GM21528 (cell line): ENCODE measurements around the gene DCTD.

ENCODE experiments used
- ATAC-seq: cut with Tn5 transposase; IDR thresholded peaks from one replicate; pipeline ENCODE4 v1.9.1; 2021; ENCODE audit warnings: mild to moderate bottlenecking, moderate library complexity; ENCODE audit not compliant: unreplicated experiment, low FRiP score

Gene DCTD

DNA sequence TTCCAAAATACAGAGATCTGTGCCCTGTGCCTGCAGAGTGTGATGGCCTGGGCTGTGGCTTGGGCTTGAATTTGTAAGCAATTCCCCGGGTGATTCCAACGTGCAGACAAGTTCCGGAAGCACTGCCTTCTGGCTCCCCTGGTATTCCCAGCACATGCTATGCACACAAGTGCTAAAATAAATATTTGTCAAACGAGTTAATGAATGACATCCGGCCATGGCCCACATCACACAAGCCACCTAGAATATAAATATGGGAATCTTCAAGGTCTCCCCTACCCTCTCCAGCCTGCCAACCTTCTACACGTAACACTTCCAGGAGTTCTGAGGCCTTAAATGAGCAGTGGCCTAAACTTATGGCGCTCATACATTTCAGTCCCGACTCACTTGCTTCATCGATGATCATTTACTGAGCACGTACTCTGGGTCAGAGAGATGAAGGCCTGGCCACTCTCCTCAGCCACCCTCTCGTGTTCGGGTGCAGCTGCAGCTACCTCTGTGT, 21.3 kb downstream of the DCTD start:
- ATAC-seq, result no peak

DNA sequence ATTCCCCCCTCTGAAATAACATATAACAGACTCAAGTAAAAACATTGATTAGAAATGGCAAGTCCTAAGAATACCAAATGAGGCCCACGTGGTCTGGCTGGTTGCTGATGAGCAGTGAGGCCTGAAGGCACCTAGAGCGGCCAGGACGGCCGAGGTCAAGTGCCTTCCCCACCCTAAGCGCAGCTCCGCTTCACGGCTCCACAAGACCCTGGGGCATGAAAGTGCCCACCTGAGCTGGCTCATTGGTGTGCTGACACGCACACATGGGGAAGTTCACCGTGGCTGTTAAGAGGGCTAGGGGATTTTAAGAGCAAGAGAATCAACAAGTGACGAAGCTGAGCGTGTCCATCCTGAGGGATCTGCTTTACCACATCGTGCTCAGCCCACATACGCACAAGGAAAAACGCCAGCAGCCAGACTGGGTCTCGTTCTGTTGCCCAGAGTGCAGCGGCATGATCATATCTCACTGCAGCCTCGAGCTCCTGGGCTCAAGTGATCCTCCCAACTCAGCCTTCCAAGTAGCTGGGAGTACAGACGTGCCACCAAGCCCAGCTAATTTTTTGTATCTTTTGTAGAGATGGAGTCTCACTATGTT, 22.4 kb downstream of the DCTD start:
- ATAC-seq, result no peak

DNA sequence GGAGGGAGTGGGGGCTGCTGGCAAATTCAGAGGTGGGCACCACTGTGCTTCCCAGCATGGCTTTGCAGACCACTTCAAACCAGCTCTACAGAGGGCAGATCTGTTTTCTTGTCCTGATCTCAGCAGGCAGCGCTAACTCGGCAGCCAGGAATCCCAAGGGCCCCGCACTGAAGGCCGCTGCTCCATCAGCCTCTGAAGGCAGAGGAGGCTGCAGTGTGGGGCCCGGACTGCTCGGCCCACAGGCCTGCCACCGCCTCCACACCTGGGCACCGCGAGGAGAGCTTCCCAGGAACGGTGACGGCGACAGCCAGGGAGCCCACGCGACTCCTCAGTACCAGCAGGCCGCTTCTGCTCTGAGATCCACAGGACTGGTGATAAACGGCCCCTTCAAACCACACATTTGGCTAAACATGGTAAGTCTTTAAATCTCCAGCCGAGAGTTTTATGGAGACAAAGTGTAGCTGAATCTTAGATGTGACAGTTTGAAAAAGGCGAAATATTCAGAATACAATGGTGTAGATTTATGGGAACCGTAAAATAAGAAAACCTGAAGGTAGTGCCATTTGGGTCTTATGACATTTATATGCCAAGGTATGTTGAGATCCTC, 23.6 kb downstream of the DCTD start:
- no peak for ATAC-seq

DNA sequence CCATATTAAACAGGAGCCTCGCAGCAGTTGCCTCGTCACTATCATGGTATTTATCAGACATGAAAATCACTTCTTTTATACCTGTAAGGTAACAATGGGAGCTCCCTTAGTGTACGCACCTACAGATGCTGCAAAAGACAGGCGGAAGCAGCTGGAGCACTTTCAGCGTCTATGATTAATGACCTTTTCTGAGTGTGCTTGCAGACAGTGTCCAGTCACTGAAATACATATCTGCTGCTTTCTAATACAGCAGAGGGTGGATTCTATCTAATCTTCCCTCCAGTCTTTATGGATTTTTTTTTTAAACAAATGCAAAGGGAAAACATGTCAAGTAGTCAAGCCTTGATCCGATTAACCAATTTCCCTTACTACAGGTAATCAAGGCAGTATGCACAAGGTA, 24.1 kb downstream of the DCTD start:
- ATAC-seq, result no peak

DNA sequence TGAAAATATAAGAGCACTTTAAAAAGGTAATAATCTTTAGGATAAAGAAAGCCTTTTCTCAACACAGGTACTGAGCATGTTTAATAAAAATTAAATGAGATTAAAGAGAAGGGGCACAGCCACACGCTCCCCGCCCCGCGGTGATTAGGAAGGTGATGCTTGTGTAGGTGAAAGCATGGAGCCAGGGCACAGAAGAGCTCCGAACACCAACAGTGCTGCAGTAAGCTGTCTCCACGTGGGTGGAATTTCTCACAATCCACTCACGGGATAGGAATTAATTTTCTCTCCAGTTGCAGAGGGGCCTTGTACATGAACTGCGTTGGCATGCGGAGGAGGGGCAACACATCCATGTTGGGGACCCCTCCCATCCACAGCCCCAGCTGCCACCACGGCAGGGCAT, 27.0 kb downstream of the DCTD start:
- ATAC-seq, result no peak

DNA sequence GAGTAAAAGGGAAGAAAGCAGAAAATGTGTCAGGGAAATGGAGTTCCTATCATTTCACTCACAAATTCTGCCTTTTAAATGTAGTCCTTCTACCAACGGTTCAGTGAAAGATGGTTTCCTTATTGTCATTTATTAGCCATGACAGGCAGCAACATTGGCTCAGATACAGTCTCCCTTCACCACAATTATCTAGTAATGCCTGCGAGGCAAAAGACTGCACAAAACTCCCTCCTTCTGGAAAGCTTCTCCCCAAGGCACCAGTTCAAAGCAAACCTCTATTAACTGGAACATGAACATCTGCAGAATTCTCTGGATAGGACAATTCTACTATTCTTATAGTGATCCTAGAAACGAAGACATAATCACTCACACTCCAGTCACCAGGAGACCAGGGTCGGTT, 28.3 kb downstream of the DCTD start:
- ATAC-seq, result no peak

DNA sequence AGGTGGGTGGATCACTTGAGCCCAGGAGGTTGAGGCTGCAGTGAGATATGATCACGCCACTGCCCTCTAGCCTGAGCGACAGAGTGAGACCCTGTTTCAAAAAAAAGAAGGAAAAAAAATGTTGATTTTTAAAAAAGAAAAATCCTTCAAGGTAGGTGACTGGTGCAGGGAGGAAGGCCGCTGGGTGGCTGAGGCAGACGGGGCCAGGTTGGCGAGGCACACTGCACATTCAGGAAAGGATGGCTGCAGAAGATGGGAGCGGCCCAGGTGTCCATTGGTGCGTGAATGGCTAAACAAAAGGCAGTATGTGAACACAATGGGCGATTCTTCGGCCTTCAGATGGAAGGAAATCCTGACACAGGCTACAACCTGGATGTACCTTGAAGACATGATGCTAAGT, 30.4 kb downstream of the DCTD start:
- no peak for ATAC-seq

DNA sequence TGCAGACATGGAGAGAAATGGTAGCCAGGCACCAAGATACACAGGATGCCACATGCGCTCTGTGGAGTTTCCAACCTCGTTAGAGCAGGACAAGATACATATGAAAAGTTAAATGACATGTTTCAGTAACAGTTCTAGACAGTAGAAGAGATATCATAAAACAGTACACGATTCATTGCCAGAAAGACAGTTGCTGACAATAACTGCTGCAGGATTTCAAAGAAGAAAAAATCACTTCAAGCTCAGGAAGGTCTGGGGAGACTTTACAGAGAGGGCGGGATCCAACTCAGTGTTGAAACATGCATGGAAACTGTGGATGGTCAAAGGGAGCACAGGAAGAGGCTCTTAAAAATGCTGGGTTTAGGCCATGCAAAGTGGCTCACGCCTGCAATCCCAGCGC, 31.0 kb downstream of the DCTD start:
- ATAC-seq, result no peak

DNA sequence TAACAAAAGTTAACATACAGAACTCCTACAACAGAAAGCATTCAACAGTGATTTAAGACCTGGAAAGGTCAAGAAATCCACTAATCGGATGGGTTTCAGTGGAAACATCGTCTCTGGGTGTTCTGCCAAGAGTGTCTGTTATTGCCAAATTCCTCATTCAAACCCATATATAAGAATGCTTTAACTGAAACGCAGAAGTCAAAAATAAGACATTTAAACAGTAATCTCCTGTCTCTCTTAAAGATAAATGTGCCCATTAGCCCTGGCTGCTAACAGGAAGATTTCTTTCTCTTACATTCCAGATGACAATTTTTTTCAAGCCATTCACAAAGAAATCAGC, 31.5 kb downstream of the DCTD start:
- ATAC-seq, result no peak

DNA sequence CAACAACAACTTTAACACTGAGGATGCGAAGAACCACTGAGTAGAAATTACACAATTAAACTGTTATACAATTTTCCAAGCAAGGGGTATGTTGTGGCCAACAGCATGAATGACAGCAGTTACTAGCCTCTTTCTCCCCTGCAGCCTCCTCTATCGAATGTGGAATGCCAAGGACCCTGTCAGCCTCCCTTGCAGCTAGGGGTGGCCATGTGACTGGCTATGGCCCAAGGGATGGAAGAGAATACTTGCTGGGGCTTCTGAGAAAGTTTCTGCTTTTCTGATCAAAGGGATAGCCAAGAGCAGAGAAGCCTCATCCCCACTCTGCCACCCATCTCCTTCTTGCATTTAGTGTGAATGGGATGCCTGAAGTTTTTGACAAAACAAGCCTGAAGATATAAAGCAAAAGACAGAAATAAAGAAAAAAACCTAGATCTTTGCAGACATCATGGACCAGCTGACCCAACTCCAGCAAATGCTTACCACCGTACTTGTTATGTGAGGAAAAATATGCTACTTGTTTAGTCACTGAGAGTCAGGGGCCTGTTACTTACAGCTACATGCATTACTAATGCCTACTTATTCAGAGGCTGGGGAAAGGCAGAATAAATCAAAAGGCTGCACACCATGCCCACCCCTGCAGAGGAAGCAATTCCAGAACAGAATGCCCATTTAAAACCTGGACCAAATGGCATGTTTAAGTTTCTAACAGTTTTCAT, 32.0 kb downstream of the DCTD start:
- ATAC-seq, result no peak

DNA sequence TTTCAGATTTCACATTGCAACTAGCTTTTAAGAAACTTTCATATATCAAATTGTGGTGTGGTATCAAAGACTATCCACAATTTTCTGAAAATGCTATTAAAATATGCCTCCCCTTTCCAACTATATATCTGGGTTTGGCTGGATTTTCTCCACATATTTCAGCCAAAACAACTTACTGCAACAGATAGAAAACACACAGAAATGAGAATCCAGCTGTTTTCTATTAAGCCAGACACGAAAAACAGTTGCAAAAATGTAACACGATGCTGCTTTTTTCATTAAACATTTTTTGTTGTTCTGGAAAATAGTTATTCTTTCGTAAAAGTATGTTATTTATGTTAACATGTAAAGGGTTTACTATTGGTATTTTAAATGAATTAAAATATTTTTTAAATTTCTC, 33.1 kb downstream of the DCTD start:
- no peak for ATAC-seq

DNA sequence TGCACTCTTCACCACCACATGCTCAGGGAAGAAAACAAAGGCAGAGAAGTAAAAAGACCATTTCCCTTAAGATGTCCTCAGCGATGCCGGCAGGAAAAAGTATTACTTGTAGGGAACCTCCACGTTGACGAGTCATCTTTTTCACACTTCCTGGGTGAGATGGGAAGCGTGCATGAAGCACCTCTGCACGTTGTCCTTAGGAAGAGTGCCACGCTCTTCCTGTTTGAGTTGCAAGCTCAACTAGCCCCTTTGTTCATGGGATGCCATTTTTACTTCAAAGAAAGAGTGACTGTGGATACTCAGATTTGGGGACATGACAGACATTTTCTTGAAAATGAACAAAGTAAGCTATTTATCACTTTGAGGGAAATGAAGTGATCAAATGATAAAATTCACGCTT, 33.8 kb downstream of the DCTD start:
- ATAC-seq, result no peak

DNA sequence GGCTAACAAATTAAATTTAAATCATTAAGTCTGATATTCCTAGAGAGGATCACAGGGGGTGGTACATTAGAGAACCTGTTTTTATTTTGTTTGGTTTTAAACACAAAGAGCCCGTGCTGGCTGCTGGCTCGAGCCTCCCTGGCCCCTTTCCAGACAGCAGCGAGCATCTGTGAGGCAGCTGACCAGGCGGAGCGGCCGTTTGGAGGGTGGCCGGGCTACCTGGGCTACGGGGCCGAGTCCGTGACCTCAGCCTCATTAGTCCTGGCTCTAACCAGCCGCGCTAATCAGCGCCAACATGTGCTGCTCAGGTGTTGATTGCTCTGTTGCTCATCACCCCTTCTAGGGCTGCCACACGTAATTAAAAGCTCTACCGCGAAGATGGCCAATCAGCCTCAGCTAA, 35.3 kb downstream of the DCTD start:
- ATAC-seq, result no peak

DNA sequence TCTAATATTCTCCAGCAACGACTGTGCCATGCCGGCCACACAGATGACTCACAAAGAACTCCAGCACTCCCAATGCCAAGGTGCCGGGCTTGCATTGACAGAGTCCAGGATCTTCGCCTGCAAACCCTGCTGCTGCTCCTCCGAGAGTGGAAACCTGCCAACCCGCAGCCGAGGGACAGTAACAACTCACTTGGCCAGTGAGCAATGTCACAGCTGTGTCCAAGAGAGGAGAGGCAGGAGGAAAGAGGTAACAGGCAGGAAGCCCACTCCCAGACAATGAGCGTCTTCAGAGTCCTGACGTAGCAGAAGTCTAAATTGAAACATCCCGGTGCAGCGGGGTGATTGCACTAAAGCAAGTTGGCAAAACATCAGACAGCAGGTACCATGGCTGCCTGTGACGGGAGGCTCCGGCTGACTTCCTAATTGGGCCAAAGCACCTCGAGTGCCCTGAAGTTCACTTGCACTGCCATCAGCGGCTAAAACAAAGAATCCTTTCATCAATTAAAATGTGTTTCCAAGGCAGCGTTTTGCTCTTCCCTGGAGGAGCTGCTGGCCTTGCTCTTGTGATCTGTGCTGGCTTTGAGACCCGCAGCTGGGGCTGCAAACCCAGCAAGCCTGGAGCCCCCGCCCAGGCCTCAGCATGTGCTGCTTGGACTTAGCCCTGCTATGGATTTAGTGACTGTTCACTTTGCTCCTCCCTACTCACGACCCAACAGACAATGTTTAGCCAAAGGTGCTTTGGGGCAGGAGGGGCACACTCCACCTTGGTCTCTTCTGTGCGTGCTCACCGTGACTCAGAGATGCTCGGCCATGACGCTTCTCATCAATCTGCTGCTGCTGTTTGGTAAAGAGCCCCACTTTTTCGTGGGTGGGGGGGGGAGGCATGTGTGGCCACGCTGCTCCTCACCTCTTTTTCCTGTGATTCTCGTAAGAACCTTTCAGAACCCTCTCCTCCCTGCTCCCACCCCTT, 36.5 kb downstream of the DCTD start:
- ATAC-seq, result no peak

DNA sequence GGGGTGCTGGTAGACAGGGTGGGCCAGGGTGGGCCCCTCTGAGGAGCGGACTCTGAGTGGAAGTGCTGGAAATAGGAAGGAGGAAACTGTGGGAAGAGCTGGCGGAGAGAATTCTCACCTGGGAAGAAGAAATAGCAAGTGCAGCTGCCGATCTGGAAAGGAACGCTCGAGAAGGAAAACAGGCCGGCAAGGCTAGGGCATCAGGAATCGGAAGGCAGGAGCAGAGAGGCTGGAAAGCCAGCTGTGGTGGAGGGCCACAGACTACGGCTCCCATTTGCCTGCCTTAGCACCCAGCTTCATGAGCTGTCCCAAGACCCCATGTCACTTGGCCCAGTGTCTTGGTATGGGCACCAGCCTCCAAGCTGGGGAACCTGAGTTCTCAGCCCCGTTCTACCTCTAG, 37.3 kb downstream of the DCTD start:
- no peak for ATAC-seq

DNA sequence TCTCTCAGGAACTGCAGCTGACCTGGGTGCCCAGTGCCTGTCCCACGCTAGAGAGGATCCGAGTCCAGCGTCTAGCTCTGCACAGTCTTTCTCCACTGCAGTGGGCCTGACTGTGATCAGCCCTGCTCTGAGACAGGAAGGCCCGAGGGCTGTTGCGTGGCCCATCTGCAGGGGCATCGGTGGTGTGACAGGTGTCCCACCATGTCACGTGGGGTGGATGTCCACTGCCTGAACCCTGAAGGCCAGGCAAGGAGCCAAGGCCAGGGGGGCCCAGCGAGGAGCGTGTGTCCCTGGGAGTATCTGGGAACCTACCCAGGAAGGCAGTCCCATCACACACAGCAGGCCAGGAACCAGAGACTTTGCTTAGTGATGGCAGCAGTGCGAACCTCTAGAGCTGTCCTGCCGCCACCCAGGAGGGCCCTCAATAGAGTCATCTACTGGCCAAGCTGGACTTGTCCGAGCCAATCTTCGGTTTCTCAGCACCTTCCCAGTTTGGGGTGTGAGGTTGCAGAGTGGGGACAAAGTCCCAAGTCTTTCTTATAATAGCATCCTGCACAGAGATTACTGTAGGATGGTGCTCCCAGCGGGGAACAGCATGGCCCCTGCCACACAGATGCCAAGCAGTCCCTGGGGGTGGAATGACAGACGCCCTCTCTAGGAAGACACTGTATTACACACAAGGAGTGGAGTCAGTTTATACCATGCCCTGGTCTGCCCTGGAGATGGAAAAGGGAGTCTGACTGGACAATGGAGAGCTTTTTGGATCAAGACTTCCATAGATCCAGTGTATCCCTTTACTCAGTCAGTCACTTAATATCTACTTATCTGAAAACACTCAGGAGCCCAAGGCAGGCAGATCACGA, 38.3 kb downstream of the DCTD start:
- no peak for ATAC-seq

DNA sequence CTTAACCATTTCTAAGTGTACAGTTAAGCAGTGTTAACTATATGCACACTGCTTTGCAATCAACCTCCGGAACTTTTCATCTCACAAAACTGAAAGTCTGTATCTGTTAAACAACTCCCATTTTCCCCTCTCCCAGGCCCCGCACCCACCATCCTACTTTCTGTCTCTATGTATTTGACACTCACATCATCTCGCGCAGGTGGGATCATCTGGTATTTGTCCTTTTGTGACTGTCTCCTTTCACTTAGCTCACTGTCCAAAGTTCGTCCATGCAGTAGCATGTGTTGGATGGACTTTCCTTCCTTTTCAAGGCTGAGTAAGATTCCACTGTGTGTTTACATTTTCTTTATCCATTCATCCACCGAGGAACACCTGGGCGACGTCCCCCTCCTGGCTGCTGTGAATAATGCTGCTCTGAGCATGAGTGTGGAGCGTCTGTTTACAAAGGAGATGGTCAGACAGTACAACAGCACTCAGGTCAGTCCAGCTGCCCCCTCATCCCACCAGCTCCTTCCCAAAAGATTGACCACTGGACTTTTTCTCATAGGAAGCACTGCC, 39.8 kb downstream of the DCTD start:
- no peak for ATAC-seq

DNA sequence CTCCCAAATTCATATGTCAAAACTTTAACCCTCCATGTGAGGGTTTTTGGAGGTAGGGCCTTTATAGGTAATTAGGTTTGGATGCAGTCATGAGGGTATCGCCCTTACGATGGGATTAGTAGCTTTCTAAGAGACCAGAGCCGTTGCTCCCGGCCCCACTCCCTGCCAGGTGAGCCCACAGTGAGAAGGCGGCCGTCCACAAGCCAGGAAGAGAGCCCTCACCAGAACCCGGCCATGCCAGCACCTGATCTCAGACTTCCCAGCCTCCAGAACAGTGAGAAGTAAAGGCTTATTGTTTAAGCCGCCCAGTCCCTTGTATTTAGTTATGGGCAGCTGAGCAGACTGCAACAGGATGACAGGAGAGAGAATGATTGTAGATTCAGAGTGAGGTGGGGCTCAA, 40.8 kb downstream of the DCTD start:
- ATAC-seq, result no peak

DNA sequence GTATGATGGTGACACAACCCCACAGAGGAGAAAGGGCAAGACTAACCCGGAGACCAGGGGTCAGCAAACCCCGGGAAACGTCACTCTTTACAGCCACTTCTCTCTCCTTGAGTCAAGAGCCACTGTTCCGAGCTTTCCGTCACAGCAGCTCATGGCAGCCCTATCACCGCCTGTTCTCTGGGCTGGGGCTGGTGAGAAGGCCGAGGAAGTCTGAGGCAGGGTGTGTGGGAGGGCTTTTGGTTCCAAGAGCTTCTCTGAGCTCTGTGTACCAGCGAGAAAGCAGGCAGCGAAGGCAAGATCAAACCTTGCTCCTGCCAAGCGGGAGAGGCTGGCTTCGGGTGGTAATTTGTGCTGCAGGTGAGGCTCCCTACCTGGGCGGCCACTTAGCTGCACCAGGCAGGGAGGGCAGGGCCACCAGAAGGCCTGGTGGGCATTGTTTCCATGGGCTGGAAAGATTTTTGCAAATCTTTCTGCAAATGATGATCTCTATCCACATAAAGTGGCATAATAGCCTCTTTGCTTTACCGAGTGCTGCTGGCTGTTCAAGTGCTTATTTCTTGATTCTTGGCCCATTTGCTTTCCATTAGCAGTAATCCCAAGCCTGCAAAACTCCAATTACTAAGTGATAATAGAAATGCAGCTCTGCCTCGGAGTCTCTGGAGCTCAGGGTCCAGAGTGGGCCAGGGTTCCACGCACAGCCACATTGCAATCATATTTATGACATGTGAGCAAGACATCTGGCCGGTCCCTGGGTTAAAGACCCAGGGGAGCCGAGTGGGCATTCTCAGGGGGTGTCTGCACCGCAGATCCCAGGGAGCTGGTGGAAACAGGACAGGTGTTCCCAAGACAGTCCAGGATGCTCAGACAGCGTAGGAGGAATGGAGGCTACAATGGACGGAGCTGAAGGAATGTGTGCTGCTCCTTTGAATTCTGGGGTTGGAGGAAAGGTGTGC, 41.5 kb downstream of the DCTD start:
- ATAC-seq, result no peak
